ENCODE measurements around the gene POLR1C. TPM values are rescaled to one million over a fixed set of nuclear protein-coding genes. Genes with fewer than 3 reads are reported as not detected.

Gene POLR1C
- total RNA-seq, 4 donors from 2014 or later: 16.9 to 30.4 (median 24.7) TPM

DNA sequence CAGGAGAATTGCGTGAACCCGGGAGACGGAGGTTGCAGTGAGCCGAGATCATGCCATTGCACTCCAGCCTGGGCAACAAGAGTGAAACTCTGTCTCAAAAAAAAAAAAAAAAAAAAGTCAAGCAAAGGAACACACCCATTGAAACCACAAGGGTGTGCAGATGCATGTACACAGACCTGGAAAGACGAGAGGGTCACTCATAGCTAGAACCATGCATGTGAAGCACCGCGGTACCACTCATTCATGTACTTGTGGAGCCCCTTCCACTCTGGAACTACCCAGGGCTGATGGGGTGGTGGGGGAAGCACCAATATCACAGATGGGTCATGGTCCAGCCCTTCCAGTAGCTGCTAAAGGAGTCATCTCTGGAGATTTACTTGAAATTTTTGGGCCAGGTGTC lies 46.9 kb upstream of the POLR1C start:
- WGBS, 2 donors (ENCODE audit: low coverage in 1 of 2): 100% methylated on average over 2 of the region's 7 CpGs; no CpG with 5 or more reads in 1 of the 2 donors
- no peak for TF ChIP-seq EP300 (IDR thresholded peaks at IDR 0.05)
- no peak for TF ChIP-seq POLR2A (IDR thresholded peaks at IDR 0.05)
- no peak for TF ChIP-seq POLR2AphosphoS5 (IDR thresholded peaks at IDR 0.05)
- TF ChIP-seq, protein P1, sequence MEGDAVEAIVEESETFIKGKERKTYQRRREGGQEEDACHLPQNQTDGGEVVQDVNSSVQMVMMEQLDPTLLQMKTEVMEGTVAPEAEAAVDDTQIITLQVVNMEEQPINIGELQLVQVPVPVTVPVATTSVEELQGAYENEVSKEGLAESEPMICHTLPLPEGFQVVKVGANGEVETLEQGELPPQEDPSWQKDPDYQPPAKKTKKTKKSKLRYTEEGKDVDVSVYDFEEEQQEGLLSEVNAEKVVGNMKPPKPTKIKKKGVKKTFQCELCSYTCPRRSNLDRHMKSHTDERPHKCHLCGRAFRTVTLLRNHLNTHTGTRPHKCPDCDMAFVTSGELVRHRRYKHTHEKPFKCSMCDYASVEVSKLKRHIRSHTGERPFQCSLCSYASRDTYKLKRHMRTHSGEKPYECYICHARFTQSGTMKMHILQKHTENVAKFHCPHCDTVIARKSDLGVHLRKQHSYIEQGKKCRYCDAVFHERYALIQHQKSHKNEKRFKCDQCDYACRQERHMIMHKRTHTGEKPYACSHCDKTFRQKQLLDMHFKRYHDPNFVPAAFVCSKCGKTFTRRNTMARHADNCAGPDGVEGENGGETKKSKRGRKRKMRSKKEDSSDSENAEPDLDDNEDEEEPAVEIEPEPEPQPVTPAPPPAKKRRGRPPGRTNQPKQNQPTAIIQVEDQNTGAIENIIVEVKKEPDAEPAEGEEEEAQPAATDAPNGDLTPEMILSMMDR (IDR thresholded peaks at IDR 0.05): no peak
- Histone ChIP-seq H3K4me1 (no peaks in the 10 kb centered on the region), H3K27ac (no peak overlapping the region), H3K4me3 (no peak overlapping the region), H3K27me3 (peaks cover 49% of the 10 kb centered on the region), H3K9me3 (no peaks in the 10 kb centered on the region), H3K36me3 (no peaks in the 10 kb centered on the region)
- ATAC-seq: no peak

DNA sequence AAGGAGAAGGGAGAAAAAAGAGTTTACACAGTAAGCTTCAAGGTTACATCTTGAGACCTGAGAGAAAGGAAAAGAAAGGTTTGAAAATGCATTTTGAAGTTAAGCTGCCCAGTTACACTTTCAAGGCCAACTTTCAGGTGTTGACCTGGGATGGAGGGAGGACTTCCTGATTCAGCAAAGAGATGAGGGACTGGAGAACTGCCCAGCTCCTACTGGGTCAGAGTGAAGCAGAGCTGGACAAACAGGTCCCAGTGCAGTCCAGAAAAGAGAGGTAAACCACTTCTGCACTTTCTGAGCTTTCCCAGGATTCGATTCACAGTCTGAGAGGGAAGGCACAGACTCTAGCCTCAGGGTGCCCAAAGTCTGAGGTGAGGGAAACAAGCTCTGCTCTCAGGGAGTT lies 45.5 kb upstream of the POLR1C start:
- H3K36me3 ChIP-seq: no peaks in the 10 kb centered on the region
- ATAC-seq: no peak
- H3K27ac ChIP-seq: no peak overlapping the region
- no peaks in the 10 kb centered on the region for H3K9me3 ChIP-seq
- H3K4me1 ChIP-seq: no peaks in the 10 kb centered on the region
- H3K27me3 ChIP-seq: peaks cover 35% of the 10 kb centered on the region
- WGBS, 2 donors (ENCODE audit: low coverage in 1 of 2): 100% methylated on average over 1 of the region's 1 CpG; no CpG with 5 or more reads in 1 of the 2 donors
- no peak overlapping the region for H3K4me3 ChIP-seq
- no peak for TF ChIP-seq EP300 (IDR thresholded peaks at IDR 0.05)
- TF ChIP-seq POLR2A (IDR thresholded peaks at IDR 0.05): no peak
- TF ChIP-seq, protein P1 (IDR thresholded peaks at IDR 0.05): no peak
- TF ChIP-seq POLR2AphosphoS5 (IDR thresholded peaks at IDR 0.05): no peak

DNA sequence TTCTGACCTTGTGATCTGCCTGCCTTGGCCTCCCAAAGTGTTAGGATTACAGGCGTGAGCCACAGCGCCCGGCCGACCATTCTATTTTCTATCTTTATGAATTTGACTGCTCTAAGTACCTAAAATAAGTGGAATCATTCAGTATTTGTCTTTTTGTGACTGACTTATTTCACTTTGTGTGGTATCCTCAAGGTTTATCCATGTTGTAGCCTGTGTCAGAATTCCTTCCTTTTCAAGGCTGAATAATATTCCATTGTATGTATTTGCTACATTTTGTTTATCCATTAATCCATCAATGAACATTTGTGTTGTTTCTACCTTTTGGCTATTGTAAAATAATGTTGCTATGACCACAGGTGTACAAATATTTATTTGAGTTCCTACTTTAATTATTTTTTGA lies 44.4 kb upstream of the POLR1C start:
- 89% methylated on average over 3 to 4 of the region's 4 CpGs for WGBS, 2 donors (ENCODE audit: low coverage in 1 of 2)
- Histone ChIP-seq H3K4me3 (no peak overlapping the region), H3K36me3 (no peaks in the 10 kb centered on the region), H3K4me1 (peaks cover 0 to 6% (median 0%) of the 10 kb centered on the region in 3 donors), H3K9me3 (no peaks in the 10 kb centered on the region), H3K27ac (no peak overlapping the region), H3K27me3 (peaks cover 27% of the 10 kb centered on the region)
- TF ChIP-seq EP300 (IDR thresholded peaks at IDR 0.05) (no peak), POLR2AphosphoS5 (IDR thresholded peaks at IDR 0.05) (no peak), POLR2A (IDR thresholded peaks at IDR 0.05) (no peak)
- TF ChIP-seq, protein P1 (IDR thresholded peaks at IDR 0.05): no peak
- no peak for ATAC-seq

GRCh38 chr6:43475516-43475915 lies 41.4 kb upstream of the POLR1C start:
- no peak overlapping the region for H3K27ac ChIP-seq
- 81 to 87% methylated on average over 2 to 3 of the region's 6 CpGs for WGBS, 2 donors (ENCODE audit: low coverage in 1 of 2)
- peaks cover 0 to 34% (median 11%) of the 10 kb centered on the region in 3 donors for H3K4me1 ChIP-seq
- H3K27me3 ChIP-seq: peaks cover 6% of the 10 kb centered on the region
- no peak for ATAC-seq
- no peak overlapping the region for H3K4me3 ChIP-seq
- no peaks in the 10 kb centered on the region for H3K9me3 ChIP-seq
- TF ChIP-seq POLR2AphosphoS5 (IDR thresholded peaks at IDR 0.05) (no peak), POLR2A (IDR thresholded peaks at IDR 0.05) (no peak), EP300 (IDR thresholded peaks at IDR 0.05) (no peak)
- TF ChIP-seq, protein P1 (IDR thresholded peaks at IDR 0.05): no peak
- H3K36me3 ChIP-seq: no peaks in the 10 kb centered on the region

DNA sequence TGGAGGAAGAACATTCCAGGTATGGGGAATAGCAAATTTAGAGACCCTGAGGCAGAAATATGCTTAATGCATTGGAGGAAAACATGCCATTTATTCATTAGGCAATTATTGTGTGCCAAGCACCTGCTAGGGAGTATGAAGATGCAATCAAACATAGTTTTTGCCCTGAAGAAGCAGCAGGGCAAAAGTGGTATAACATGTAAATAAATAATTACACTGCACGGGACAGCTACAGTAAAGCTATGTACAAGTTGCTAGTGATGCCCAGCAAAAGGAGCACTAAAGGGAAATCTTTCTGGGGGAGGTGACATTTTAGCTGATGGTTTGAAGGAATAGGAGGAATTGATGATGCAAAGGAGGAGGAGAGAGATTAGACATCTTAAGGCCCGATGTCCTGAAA lies 40.1 kb upstream of the POLR1C start:
- ATAC-seq: no peak
- H3K27me3 ChIP-seq: peaks cover 4% of the 10 kb centered on the region
- H3K4me3 ChIP-seq: peak overlapping the region; percentile 77
- peak overlapping the region; percentile 10 to 86 (median 83) for H3K27ac ChIP-seq
- H3K9me3 ChIP-seq: no peaks in the 10 kb centered on the region
- no peak for TF ChIP-seq EP300 (IDR thresholded peaks at IDR 0.05)
- no peak for TF ChIP-seq POLR2A (IDR thresholded peaks at IDR 0.05)
- TF ChIP-seq, protein P1 (IDR thresholded peaks at IDR 0.05): no peak
- TF ChIP-seq POLR2AphosphoS5 (IDR thresholded peaks at IDR 0.05): no peak
- H3K4me1 ChIP-seq: peaks cover 0 to 41% (median 11%) of the 10 kb centered on the region in 3 donors
- no peaks in the 10 kb centered on the region for H3K36me3 ChIP-seq
- WGBS, 2 donors (ENCODE audit: low coverage in 1 of 2): 0 to 9% methylated on average over 1 to 2 of the region's 2 CpGs

All from gastroesophageal sphincter (tissue), 4 donors.